C1 segment of cervical spinal cord (tissue), 14 donors: ENCODE measurements around the gene HPN.
A peak's percentile ranks its signal among the peaks of the same experiment; 100 is the strongest.

Source experiments
- DNase-seq, 14 donors: peaks; one replicate each; lab custom pipeline; 2025; lab: John Stamatoyannopoulos, UW

Gene HPN

DNA sequence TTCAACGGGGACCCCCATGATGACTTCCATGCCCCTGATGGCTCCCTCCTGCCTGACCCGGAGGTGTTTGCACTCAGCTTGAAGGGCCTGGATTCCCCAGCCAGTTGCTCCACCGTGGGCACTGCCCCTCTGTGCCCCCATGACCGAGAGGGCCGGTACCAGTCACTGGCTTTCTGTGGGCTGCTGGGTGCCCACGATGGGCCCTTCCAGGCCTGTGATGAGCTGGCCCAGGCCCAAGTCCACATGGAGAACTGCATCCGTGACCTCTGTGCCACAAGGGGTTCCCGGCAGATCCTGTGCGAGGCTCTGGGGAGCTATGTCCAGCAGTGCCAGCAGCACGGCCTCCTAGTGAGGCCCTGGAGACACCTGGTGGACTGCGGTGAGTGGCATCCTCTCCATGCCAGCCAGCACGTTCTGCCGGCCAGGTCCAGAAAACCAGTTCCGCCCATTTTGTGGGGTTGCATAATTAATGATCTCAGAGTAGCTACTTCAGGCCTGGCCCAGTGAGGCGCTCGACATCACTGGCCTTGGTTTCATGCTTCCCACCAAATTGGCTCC is 39.2 kb downstream of the HPN start:
- DNase-seq = no peak

DNA sequence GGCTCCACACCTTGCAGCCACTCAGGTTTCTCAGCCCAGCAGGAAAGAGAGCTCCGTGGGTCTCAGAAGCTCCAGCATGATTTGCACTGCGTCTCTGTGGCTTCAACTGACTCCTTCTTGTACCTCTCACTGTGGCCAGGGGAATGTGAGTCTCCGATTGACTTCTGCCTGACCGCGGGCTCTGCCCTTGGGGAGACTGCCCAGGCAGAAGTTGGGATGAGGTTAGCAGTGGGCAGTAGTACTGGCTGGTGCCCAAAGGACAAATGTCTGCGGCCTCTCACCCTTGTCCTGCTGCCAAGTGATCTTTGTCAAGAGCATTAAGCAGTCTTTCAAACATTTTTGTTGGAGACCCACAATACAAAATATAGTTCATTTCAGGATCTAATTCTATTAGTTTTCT is 39.7 kb downstream of the HPN start:
- DNase-seq = no peak

DNA sequence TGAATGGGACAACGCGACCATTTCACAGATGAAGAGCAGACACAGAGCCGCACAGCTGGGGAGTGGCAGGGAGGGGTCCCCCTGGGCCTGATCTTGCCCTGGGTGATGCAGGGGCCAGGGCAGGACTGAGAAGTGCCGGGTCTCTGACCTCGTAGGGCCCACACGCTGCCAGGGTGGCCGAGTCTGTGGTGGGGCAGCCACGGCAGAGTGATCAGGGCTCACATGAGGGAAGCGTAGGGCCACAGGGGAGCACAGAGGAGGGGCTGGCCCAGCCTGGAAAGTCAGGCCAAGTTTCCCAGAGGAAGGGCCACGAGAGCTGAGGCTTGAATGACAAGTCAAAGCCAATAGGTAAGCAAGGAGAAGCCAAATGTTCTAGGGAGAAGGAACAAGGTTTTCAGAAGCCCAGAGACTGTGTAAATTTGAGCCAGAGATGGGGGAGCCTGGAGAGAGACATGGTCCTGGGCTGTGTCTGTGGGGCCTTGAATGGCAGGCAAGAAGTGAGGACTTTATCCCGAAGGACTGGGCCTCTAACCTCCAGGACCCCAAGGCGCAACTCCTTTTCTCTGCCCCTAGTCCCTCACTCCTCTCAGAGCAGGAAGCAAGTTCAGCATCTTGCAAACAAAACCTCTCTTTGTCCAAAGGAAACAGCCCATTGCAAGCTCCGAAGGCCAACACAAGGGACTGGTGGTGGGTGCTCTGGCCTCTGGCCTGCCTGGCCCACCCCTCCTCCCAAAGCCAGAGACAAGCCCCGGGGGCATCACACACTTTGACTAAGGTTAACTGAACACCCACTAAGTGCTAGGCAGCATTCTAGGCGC is 42.4 kb downstream of the HPN start:
- DNase-seq = no peak

DNA sequence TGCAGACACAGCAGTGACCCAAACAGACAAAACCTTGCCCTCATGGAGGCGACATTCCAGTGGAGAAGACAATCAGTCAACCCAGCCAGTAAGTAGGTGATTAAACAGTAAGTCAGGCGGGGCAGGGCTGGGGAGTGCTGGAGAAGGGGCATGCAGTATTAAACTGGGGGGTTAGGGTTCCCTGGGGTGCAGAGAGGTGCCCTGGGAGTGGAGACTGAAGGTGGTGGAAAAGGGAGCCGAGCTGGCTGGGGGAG is 42.9 kb downstream of the HPN start:
- no peak for DNase-seq

DNA sequence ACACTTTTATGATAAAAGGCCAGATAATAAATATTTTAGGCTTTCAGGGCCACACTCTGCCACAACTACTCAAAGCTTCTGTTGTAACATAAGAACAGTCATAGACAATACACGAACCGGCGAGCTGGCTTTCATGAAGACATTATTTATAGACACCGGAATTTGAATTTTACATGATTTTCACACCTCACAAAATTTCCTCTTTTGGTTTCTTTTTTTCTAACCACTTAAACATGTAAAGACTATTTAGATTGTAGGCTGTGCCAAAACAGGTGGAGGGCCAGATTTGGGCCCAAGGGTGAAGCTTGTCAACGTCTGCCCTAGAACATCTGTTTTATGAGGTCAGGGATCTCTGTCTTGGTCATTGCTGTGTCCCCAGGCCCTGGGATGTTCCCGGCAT is 44.4 kb downstream of the HPN start:
- DNase-seq = no peak

DNA sequence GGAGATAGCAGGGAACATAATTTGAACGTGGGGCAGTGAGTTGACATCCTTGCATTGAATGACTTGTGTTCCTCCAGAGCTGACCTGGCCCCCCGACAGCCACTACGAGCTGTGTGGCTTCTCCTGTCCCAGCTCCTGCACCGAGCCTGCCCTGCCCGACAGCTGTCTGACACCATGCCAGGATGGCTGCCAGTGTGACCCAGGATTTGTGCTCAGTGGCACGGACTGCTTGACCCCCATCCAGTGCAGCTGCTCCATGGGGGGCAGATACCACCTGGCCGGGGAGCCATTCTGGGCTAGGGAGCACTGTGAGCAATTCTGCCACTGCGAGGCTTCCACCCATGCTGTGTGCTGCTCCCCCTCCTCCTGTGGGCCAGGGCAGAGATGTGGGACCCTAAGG is 44.9 kb downstream of the HPN start:
- no peak for DNase-seq

DNA sequence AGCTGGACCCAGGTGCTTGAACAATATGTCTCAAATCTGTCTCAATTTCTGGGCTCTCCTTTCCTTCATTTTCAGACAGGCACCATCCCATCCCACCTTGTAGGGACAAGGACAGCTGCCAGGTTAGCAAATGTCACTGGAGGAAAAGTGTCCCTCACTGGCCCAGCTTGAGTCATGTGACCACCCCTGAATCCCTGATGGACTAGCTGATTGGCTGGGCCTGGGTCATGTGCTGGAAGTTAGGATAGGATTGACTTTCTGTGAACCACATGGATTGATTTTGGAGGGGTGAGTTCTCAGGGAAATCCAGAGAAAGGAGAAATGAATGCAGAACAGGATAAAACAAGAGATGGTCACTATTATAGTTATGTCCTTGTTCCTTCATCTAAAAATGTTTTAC is 45.9 kb downstream of the HPN start:
- no peak for DNase-seq

DNA sequence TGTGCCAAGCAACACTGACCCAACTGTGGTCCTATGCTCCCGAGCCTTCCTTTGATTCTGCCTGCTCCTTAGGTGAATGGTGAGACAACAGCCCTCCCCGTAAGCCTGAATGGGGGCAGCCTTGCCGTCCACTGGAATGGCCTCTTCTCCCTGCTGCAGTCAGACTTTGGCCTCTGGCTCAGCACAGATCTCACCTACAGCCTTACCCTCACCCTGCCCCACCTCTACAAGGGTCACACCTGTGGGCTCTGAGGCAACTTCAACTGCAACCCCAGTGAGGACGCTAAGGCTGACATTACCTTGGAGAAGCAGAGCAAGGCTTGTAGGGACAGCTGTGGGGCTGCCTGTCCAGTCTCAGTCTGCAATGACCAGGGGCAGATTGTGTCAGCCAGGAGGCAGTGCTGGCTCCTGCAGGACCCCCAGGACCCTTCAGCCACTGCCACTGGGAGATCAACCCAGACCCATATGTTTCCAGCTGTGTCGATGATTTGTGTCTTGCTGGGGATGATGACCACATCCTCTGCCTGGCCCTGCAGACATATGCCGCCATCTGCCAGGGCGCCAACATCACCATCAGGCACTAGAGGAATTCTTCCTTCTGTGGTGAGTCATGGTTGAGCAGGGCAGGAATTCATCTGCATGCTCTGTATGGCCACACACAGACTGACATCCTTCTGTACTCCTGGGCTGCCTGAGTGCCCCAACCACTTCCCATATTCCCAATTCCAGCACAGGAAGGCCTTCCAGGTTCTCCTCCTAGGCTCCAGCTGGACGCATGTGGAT is 46.8 kb downstream of the HPN start:
- peak in 1 of 14 donors; percentile 45 for DNase-seq

DNA sequence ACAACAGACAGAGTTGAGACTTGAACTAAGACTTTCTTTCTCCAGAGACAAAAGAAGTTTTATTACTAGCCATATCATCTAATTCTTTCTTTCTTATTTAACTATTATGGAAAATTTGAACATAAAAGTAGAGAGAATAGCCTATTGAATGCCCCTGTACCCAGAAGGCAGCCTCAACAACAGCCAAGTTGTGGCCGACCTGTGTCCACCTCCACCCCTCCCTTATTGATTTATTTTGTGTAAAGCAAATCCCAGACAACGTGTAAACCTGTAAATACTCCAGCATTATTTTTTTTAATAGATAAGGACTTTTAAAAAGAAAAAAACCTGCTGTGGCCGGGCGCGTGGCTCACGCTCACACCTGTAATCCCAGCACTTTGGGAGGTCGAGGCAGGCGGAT is 48.0 kb downstream of the HPN start:
- DNase-seq = no peak

DNA sequence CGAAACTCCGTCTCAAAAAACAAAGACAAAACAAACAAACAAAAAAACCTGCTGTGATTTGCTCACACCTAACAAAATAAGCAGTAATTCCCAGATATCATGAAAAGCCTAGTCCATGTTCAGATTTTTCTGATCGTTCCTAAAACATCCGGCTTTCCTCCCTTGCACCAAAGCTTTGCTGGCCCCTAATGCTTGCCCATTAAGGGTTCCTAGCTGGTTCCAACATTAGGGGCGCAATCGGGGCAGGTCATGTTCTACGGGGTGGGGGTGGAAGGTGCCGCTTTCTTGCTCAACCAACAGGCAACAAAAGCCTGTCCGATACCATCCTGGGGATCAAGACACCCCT is 48.6 kb downstream of the HPN start:
- DNase-seq = no peak

DNA sequence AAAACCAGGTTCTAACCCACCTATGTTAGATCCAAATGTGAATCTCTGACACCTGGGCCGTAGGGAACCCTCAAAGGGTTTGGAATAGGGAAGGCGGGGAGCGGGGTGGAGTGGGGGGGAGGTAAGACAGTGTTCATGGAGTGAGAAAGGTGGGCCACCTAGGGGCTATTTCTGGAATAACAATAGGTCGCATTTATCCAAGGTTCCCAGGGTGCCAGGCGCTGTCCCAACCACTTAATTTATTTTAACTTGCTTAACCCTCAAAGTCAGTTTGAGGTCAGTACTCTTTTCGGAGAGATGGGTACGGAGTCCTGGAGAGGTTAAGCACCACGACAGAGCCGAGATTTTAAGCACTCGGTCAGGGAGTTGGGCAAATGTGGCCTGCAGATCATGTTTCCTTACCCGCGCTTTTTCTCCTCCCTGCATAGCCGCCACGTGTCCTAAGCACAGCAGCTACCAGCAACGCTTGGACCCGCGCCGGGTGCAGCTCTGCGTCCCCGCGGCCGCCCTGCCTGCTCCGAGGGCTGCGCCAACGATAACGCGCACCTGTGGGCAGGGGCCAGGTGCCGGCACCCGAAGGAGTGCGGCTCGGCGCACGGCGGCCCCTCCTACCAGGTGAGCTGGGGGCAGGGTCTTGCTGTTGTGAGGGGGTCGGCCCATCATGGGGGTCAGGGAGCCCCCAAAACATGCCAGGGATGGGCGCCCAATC is 49.1 kb downstream of the HPN start:
- peak in 8 of 14 donors; percentile 15 to 74 (median 32) for DNase-seq

DNA sequence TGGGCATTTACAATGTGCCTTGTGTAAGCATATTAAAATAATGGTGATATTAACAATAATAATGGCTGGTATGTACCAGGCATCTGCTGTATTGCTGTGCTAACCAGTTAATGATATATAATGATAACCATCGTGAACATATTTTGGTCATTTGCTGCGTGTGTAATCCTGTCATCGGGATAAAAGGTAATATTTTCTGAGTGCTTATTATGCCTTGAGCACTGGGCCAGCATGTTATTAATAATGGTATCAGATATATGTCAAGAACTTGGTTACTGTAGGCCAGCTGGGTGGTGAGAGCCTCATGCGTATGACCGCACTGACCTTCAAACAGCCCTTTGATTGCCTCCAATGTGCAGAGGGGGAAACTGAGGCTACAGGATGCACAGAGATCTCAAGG is 51.9 kb downstream of the HPN start:
- no peak for DNase-seq

DNA sequence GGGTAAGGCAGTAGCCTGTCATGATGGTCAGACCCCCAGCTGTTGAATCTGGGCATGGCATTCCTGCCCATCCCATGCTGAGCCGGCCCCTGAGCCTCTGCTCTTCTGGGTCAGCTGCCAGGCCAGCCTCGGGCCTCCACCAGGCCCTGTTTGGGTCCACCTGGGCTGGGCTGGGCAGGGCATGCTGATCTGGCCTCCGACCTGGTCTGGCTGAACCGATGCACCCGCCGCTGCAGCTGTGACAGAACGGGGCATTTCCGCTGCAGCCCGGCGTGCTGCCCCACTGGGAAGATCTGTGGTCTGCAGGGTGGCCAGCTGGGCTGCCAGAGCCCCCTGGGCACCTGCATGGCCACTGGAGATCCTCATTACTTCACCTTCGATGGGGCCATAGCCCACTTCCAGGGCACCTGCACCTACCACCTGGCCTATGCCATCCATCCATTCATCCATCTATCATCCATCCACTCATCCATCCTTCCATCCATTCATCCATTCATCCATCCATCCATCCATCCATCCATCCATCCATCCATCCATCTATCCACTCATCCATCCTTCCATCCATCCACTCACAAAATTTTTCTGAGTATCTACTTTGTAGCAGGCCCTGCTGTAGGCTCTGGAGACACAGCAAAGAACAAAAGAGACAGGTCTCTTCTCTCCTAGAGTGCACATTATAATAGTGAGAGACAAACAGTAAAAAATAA is 52.6 kb downstream of the HPN start:
- DNase-seq = no peak

DNA sequence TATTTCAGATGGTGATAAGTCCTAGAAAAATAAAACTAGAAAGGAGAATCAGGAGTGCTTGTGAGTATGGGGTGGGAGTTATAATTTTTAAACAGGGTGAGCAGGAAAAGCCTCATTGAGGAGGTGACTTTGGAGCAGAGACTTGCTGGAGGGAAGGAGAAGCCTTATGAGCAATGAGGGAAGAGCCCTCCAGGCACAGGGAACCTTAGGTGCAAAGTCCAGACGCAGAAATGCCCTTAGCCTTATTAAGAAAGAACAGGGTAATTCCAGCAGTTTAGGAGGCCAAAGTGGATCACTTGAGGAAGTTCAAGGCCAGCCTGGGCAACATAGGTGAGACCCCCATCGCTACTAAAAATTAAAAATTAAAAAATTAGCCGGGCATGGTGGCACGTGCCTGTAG is 53.1 kb downstream of the HPN start:
- DNase-seq = no peak

DNA sequence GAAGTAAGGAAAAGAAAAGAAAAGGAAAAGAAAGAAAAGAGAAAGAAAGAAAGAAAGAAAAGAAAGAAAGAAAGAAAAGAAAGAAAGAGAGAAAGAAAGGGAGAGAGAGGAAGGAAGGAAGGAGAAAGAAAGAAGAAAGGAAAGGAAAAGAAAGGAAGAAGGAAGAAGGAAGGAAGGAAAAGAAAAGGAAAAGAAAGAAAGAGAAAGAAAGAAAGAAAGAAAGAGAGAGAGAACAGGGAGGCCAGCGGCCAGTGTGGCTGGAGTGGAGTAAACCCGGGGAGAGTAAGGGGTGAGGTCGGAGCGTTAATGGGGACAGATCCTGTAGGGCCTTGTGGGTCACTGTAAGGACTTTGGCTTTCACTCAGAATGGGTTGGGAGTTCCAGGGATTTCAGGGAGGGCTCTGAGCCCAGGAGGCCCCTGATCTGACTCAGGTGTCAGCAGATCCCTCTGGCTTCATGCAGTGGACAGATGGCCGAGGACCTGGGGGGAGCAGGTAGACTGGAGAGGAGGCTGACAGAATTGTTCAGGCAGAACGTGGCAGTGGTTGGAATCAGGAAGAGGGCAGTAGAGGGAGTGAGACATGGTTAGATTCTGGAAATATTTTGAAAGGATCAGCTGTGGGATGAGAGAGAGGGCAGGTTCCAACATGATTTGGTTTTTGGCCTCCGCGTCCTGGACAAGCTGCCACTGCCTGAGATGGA is 54.3 kb downstream of the HPN start:
- DNase-seq = peak in 2 of 14 donors; percentile 32 to 97

DNA sequence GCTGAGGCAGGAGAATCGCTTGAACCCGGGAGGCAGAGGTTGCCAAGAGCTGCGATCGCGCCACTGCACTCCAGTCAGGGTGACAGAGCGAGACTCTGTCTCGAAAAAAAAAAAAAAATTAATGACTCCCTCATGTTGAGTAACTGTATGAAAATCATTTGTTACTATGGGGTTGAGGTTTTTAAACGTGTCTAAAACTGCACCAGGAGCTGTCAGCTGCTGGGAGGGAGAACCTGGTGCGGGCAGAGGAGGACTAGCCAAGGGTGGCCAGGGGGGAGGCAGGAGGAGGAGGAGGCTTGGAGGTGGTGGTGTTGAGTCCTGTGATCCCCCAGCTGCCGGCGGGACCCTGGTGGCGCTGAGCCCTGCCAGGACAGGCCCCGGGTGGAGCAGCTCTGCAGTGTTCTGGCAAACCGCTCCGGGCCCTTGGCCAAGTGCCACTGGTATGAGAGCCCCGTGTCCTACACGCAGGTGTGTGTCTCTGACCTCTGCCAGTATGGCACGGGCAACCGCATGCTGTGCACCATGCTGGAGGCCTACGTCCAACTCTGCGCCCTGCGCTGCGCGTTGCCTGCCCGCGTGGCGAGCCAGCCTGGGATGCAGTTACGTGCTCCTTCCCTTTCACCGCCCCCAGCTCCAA is 57.0 kb downstream of the HPN start:
- peak in 1 of 14 donors; percentile 60 for DNase-seq

DNA sequence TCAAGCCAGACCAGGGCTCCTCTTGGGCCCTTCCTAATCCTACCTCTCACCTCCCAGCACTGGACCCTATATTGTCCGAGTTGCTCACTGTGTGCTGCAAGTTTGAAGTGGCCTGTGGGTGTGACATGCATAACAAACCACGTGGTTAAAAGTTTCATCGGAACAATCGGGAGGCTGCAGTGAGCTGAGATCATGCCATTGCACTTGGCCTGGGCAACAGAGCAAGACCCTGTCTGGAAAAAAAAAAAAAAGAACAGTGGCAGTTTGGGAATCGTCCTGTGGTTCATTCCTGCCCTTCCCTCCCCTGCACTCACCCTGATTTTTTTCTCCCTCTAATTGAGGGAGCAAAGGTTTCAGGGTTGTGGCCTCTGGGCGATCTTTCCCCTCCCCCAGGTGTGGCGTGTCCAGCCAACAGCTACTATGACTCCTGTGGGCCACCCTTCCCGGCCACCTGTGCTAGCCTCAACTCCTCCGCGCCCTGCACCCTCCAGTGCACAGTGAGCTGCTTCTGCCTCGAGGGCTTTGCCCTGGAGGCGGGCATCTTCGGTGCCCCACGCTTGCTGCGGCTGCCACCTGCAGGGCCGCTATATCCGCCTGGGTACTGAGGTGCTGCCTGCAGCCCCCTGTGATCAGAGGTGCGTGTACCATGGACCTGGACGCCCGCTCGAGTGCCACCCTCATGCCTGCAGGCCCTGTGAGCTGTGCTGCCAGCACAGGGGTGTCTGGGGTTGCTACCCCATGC is 57.8 kb downstream of the HPN start:
- no peak for DNase-seq

DNA sequence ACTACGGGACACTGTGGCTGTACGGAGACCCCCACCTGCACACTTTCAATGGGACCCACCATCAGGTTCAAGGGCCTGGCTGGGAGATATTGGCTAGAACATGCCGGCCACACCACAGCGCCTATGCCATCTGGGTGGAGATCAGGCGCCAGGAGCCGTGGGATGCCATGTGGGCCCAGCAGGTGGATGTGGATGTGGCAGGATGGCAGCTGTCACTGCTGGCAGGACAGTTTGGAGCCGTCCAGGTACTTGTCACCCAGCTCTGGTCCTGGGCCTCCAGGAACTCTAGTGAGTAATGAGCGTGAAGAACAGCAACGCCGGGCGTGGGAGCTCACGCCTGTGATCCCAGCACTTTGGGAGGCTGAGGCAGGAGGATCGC is 58.4 kb downstream of the HPN start:
- peak in 1 of 14 donors; percentile 64 for DNase-seq

DNA sequence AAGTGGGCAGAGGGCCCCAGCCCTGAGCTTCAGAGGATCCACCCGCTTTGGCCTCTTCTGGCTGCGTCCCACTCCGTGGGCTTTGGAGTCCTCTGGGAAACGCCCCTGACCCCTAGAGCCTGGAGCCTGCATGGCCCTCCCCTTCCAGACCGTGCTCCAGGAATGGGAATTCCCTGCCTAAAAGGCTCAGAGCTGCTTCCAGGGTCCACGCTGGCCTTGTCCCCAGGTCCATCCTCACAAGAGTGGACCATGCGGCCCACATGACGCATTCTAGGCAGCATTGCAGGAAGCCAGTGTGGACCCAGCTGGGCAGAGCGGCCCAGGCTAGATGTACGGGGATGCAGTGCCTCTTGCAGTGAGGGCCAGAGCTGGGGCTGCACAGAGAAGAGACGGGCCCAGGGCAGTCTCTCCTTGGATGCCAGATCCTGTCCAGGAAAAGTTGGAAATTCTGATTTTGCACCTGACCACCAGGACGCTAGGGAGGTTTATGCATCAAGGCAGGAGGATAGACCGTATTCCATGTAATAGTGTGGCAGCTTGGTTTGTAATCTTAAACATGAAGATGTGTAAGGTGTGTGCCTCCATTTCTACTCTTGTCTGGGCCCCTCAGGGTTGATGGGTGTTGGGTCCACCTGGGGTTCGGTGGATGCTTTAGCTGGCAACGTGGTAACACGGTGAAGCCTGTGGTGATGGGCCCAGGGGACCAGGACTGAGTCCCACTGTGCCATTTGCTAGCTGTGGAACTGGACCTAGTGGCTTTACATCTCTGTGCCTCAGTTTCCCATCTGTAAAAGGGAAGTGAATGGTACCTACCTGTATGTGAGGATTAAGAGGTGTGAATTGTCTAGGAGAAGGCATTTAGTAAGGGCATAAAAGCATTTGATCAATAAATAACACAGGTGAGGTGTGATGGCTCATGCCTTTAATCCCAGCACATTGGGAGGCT is 59.3 kb downstream of the HPN start:
- DNase-seq = no peak
